Thoracic aorta (tissue), 2 donors: ENCODE measurements around the gene TRPT1. TPM values are rescaled to one million over a fixed set of nuclear protein-coding genes. Genes with fewer than 3 reads are reported as not detected.
A peak's percentile ranks its signal among the peaks of the same experiment; 100 is the strongest.

Experiments used
- ATAC-seq: fragments of 150-250 bp; one replicate; pipeline ENCODE4 v1.8.0; 2017; ENCODE audit warnings: low read depth; ENCODE audit not compliant: insufficient number of reproducible peaks, low FRiP score
- DNase-seq: peaks from one replicate; pipeline ENCODE4 v3.0.0-alpha.2; 2020; ENCODE audit warnings: low spot score
- H3K27ac ChIP-seq, 2 donors: fragments of 200-600 bp; sonication (generic); 1 replicate in 1 of 2; 2 replicates in 1 of 2; pipeline ENCODE4 v1.5.1; 2016; ENCODE audit warnings: mild to moderate bottlenecking in 2 of 2, moderate library complexity in 2 of 2
- H3K27me3 ChIP-seq: fragments of 200-600 bp; sonication (generic); replicated peaks from 2 replicates; pipeline ENCODE4 v1.6.0; 2016; ENCODE audit warnings: mild to moderate bottlenecking; ENCODE audit not compliant: insufficient read depth
- H3K36me3 ChIP-seq: fragments of 200-600 bp; sonication (generic); one replicate; pipeline ENCODE4 v1.5.1; 2016
- H3K4me1 ChIP-seq, 2 donors: fragments of 200-600 bp; sonication (generic); 1 replicate in 1 of 2; 2 replicates in 1 of 2; pipeline versions ENCODE4 v1.5.1 to v1.6.0; 2016; ENCODE audit warnings: low read depth in 2 of 2, mild to moderate bottlenecking in 1 of 2; ENCODE audit not compliant: control insufficient read depth in 1 of 2
- H3K4me3 ChIP-seq: fragments of 200-600 bp; sonication (generic); 2 replicates; pipeline ENCODE4 v1.5.1; 2016; ENCODE audit warnings: mild to moderate bottlenecking
- H3K9me3 ChIP-seq: fragments of 200-600 bp; sonication (generic); 2 replicates; pipeline ENCODE4 v1.5.1; 2016
- total RNA-seq, 2 donors: library from RNA; depleted of rRNA; stranded (reverse); fragments of >200 nt; gene quantifications; one replicate each; pipeline versions ENCODE4 v1.1.0 to v1.2.3, GENCODE V29; 2016
- TF ChIP-seq, protein P1 (sequence below): fragments of 200-600 bp; sonication (generic); IDR thresholded peaks from one replicate; pipeline ENCODE4 v1.5.1; 2019; ENCODE audit warnings: antibody characterized with exemption

TRPT1 gene
- total RNA-seq, 2 donors from 2014 or later: 67.2 to 95.3 TPM

- DNase-seq (no peak), ATAC-seq (no peak)
- Histone ChIP-seq H3K27me3 (no peaks in the 10 kb centered on the region), H3K27ac (peak overlapping the region; percentile 93), H3K9me3 (no peaks in the 10 kb centered on the region), H3K4me3 (peak overlapping the region; percentile 96), H3K36me3 (no peaks in the 10 kb centered on the region), H3K4me1 (peaks cover 18 to 53% of the 10 kb centered on the region in 2 donors)
- TF ChIP-seq, protein P1, sequence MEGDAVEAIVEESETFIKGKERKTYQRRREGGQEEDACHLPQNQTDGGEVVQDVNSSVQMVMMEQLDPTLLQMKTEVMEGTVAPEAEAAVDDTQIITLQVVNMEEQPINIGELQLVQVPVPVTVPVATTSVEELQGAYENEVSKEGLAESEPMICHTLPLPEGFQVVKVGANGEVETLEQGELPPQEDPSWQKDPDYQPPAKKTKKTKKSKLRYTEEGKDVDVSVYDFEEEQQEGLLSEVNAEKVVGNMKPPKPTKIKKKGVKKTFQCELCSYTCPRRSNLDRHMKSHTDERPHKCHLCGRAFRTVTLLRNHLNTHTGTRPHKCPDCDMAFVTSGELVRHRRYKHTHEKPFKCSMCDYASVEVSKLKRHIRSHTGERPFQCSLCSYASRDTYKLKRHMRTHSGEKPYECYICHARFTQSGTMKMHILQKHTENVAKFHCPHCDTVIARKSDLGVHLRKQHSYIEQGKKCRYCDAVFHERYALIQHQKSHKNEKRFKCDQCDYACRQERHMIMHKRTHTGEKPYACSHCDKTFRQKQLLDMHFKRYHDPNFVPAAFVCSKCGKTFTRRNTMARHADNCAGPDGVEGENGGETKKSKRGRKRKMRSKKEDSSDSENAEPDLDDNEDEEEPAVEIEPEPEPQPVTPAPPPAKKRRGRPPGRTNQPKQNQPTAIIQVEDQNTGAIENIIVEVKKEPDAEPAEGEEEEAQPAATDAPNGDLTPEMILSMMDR: no peak
Measured at GRCh38 chr11:64226507-64227051, 593 bp upstream of the TRPT1 start.

- DNase-seq: no peak
- no peaks in the 10 kb centered on the region for H3K27me3 ChIP-seq
- TF ChIP-seq, protein P1: no peak
- no peaks in the 10 kb centered on the region for H3K9me3 ChIP-seq
- peak overlapping the region; percentile 96 for H3K4me3 ChIP-seq
- peak overlapping the region; percentile 93 for H3K27ac ChIP-seq
- no peak for ATAC-seq
- H3K36me3 ChIP-seq: no peaks in the 10 kb centered on the region
- peaks cover 12 to 45% of the 10 kb centered on the region in 2 donors for H3K4me1 ChIP-seq
Measured at GRCh38 chr11:64224891-64225607, 937 bp downstream of the TRPT1 start.

DNA sequence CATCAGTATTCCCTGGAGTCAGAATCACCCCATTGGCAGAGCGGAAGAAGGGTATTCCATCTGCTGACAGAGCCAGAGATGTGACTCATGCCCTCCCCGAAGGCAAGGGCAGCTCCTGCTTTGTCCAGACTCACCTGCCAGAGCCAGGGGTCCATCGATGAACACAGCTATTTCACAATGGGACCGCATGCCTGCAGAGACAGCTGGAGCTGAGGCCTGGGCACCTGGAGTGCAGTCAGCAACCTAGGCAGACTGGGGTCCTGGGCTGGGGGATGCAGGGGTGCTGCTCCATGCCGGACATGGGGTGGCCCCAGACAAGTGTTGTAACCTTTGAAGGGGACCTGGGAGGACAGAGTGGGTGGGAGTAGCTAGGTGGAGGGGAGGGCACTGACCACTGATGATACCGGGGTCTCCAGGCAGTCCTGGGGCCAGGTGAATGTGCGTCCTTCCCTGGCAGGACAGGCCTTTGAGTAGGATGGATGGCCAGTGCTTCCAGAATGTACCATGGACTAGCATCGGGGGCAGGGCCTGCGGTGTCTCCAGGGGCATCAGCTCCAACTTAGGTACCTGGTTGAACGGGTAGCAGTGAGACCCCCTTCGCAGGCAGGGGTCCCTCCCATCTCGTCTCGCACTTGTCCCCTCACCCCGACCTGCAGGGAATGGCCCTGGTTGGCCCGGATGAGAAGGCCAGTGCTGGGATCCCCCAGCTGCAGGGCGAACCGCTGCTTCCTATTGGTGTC is 1.7 kb downstream of the TRPT1 start:
- TF ChIP-seq, protein P1: no peak
- DNase-seq (no peak), ATAC-seq (no peak)
- Histone ChIP-seq H3K9me3 (no peaks in the 10 kb centered on the region), H3K36me3 (peaks cover 3% of the 10 kb centered on the region), H3K4me1 (peaks cover 5 to 38% of the 10 kb centered on the region in 2 donors), H3K4me3 (no peak overlapping the region), H3K27ac (no peak overlapping the region), H3K27me3 (no peaks in the 10 kb centered on the region)

- DNase-seq: no peak
- Histone ChIP-seq H3K4me1 (peaks cover 3 to 29% of the 10 kb centered on the region in 2 donors), H3K27me3 (no peaks in the 10 kb centered on the region), H3K36me3 (peaks cover 3% of the 10 kb centered on the region), H3K9me3 (no peaks in the 10 kb centered on the region), H3K4me3 (no peak overlapping the region), H3K27ac (no peak overlapping the region)
- no peak for ATAC-seq
- TF ChIP-seq, protein P1: no peak
Measured at GRCh38 chr11:64223001-64223651, 2.9 kb downstream of the TRPT1 start.

GRCh38 chr11:64222651-64223000 is 3.4 kb downstream of the TRPT1 start:
- no peak for DNase-seq
- Histone ChIP-seq H3K4me3 (no peak overlapping the region), H3K36me3 (peaks cover 3% of the 10 kb centered on the region), H3K9me3 (no peaks in the 10 kb centered on the region), H3K27ac (no peak overlapping the region), H3K4me1 (peaks cover 3 to 24% of the 10 kb centered on the region in 2 donors), H3K27me3 (no peaks in the 10 kb centered on the region)
- no peak for ATAC-seq
- TF ChIP-seq, protein P1: no peak
